GM19238 (cell line): Measurements from ENCODE around the gene AKR1E2.

ENCODE experiments used
- DNase-seq: peaks from one replicate; pipeline ENCODE4 v3.0.0; 2011; ENCODE audit warnings: low spot score; ENCODE audit not compliant: insufficient read length

The AKR1E2 gene

DNA sequence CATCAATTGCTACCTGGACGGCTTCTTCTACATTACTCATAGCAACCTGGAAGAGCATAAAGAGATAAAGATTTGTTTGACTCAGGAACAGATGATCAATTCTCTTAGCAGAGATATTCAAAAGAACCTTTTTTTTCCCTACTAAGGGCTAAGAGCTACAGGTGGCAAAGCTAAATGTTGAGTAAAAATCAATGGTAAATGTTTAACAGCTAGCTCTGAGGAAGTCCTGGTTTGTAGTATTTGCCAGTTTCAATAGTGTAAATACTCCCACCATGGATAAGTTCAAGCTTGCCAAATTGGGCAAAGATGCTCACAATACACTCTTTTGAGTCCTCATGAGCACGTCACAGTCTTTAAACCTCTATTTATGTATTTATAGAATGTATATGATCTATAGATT is 64.0 kb downstream of the AKR1E2 start:
- DNase-seq: no peak

- no peak for DNase-seq
Observed at GRCh38 chr10:4892681-4893080, 66.7 kb downstream of the AKR1E2 start.

DNA sequence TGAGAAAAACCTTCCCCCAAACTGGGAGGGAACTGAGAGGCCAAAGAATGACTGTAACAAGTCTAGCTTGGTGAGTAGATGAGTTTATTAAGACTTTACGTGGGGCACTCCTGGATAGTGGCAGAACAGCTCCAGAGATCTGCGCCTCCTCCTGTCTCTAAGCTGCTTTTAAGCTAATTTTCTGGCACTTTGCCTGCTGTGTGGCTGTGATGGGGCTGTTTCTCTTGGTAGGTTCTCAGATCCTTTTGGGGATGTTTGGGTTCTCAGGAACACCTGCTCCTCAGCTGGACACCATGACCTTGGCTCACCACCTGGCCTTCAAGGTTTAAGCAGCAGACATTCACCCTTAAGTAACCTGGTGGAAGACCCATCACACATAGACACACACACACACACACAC is 68.3 kb downstream of the AKR1E2 start:
- DNase-seq: no peak
